Fibroblast of skin of left quadriceps (primary cell): ENCODE measurements around the gene KIF3A.
A peak's percentile ranks its signal among the peaks of the same experiment; 100 is the strongest.
"Not testable (repeated sequence)": the region's sequence is repeated elsewhere in the genome, so short reads cannot be mapped to it uniquely, and the experiment has no call there.

Source experiments
- DNase-seq, 2 experiments: peaks; one replicate each; pipeline ENCODE4 v3.0.0-alpha.2; 2013; ENCODE audit warnings: low read depth in 2 of 2

Gene KIF3A

GRCh38 chr5:132718544-132719312 lies 18.6 kb downstream of the KIF3A start:
- DNase-seq: no peak

GRCh38 chr5:132714456-132715307 lies 22.7 kb downstream of the KIF3A start:
- no peak for DNase-seq

- DNase-seq: no peak
Measured at GRCh38 chr5:132708645-132709044, 28.7 kb downstream of the KIF3A start.

- peak in 1 of 2 experiments; percentile 13 for DNase-seq
Measured at GRCh38 chr5:132704875-132705274, 32.5 kb downstream of the KIF3A start.

DNA sequence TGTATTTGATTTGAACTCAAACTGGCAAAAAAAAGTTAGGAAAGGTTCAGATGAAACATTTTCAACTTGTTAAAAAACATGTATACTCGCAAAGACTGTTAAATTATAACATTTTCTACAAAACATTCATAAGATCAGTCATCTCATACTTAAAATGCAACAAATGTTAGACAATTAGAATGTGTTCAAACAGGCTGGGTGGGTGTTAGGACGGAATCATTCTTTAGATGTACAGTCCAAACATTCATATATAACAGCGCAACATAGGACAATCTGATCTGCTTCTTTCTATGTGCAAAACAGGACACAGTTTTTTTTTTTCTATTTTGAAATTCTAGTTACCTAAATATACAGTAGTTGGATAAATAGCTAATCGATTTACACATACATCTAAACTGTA lies 41.4 kb downstream of the KIF3A start:
- no peak for DNase-seq

GRCh38 chr5:132692632-132692967 lies 44.7 kb downstream of the KIF3A start:
- DNase-seq: peak; percentile 20 to 21

- DNase-seq: not testable (repeated sequence)
Measured at GRCh38 chr5:132691755-132692631, 45.4 kb downstream of the KIF3A start.

GRCh38 chr5:132690156-132690555 lies 47.2 kb downstream of the KIF3A start:
- no peak for DNase-seq

DNA sequence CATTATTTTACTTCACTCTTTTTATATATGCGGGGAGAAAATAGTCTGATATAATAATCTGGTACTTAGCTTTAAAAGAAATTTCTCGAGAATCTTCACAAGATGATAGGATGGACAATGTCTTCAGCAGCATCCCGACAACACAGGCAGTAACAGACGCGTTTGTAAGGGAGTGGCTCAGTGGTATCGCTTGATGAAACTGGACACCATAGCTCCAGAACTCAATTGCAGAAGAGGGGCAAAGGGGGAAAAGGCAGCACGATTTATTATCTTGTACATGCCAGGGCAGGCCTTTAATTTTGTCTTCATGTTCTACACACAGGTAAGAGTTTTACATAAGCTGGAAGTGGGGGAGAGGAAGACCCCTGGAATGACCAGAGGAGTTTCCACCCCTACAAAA lies 47.8 kb downstream of the KIF3A start:
- no peak for DNase-seq

DNA sequence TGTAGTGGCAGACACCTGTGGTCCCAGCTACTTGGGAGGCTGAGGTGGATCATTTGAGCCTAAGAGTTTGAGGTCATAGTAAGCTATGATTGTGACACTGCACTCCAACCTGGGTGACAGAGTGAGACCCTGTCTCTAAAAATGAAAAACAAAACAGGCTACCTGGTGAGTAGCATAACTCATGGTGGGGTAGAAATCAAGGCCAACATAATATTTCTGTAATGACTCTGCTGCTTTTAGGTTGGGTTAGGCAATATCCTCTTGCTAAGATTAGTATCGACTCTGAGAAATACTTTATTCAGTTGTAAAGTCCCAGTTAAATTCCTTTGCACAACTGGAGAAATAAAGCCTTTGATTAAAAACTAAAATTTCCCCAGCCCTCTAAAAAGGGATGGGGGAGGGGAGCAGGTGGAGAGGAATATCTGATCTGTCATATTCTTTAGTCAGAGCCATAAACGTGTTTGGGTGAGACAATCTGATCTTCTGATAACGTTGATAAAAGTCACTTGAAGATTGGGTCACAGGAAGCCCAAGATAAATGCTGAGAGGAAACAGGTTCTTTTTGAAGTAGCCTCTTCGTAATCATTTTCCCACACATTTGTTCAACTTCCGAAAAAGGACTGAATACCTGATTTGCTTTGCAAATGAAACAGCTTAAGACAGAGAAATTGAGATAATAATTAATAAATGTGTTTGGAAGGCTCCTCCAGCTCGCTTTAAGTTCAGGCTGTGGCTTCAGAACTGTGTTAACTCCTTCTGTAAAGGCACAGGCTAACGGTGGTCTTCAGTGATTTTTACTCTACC lies 48.6 kb downstream of the KIF3A start:
- DNase-seq: no peak

DNA sequence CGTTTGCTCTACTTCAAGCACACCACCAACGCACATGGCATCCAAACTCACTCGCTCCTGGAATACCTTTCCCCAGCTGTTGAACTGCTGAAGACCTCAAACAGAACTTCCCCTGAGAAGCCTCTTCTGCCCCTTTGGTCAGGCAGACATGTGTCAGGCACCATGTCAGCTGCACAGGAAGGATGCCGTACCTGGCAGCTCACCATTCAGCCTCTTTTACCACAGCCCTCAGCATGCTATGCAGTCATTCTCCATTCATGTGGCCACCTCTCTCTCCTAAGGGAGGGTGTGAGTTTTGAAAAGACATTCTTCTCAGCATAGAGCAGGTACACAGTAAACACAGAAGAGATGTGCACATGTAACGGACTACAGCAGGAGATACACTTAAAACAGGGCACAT lies 49.4 kb downstream of the KIF3A start:
- no peak for DNase-seq

GRCh38 chr5:132686193-132686592 lies 51.2 kb downstream of the KIF3A start:
- no peak for DNase-seq

DNA sequence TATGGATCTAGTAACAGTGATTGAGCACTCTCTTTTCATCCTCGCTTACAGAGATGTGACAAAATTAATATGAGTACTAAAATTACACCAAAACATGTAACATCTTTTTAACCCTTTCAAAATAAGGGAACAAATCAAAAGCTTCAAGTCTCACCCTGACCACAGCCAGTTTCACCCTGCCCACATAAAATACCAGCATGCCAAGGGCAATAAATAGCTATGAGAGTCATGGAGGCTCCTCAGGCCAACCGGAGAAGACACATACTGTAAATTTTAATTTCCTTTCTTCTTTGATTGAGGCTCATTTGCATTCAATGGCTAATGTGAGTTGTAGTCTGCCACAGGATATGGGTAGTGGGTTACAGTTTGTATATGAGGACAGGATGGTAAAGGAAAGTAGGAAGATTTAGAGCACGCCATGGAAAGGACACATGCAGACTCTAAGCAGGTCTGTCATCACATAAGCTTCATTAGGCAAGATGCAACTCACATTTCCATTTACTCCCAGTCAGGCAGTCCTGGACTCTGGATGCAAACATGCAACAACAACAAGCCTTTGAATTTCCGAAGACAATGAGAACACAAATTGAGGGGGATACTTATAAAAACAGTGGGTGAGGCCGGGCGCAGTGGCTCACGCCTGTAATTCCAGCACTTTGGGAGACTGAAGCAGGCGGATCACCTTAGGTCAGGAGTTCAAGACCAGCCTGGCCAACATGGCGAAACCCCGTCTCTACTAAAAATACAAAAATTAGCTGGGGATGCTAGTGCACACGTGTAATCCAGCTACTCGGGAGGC lies 52.2 kb downstream of the KIF3A start:
- DNase-seq: no peak

- DNase-seq: peak in 1 of 2 experiments; percentile 15
Measured at GRCh38 chr5:132684491-132684890, 52.9 kb downstream of the KIF3A start.

- no peak for DNase-seq
Measured at GRCh38 chr5:132681983-132682382, 55.4 kb downstream of the KIF3A start.

DNA sequence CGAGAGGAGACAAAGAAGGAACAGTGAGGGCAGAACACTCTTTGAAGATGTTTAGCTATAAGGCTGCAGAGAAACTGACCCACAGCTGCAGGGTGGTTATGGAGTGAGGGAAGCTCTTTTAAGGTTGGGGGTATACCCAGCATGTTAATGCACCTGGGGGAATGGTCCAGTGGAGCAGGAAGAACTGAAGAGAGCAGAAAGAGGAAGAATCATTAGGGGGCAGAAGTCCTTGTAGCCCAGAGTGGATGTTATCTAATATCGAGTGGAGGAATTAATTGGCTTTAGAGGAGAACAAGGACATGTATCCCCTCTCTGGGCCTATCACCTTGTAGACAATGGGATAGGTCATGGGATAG lies 55.9 kb downstream of the KIF3A start:
- DNase-seq: no peak

DNA sequence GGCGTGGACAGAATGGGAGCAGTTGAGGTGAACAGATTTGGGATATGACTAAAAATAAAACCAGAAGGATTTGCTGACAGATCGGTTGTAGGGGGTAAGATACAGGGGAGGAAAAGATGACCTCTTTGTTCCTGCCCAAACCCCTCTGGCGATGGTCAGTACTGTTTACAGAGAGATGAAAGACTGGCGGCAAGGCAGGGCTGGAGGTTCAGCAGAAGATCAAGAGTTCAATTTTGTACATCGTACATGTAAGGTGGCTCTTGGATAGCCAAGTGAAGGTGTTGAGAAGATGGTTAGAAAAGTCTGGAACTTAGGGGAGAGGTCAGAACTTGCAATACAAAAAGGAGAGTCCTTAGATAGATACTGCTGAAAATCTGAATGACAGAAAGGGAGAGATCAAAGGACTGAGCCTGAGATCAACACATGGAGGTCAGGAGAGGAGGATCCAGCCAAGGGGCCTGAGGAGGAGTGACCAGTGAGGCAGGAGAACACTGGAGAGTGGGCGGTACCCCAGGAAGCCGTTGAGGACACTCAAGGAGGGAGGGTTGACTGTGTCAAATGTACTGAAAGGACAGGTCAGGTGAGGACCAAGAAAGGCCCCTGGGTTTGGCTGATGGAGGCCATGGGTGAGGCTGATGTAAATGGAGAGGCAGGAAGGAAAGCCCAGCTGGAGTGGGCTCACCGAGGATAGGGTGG lies 56.4 kb downstream of the KIF3A start:
- no peak for DNase-seq

DNA sequence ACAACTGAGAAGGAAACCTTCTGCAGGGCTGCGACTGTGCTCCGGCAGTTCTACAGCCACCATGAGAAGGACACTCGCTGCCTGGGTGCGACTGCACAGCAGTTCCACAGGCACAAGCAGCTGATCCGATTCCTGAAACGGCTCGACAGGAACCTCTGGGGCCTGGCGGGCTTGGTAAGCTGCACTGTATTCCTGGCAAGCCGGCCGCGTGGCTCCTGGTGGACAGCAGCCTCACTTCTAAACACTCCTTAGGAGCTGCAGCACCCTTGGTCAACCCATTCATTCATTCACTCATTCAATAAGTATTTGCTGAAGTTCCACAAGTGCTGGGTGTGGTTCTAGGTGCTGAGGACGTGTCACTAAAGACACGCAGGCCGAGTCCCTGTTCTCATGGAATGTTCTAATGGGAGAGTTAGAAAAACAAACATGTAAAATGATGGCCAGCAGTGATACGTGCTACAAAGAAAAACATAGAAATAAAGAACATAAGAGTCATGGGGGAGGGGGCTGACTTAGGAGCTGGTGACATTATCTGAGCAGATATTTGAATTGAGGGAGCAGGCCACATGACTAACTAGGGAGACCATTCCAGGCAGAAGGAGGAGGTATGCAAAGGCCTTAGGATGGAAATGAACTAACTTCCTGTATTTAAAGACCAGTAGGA lies 57.5 kb downstream of the KIF3A start:
- no peak for DNase-seq

- DNase-seq: no peak
Measured at GRCh38 chr5:132679166-132679565, 58.2 kb downstream of the KIF3A start.
